Esophagus squamous epithelium (tissue), 5 donors: ENCODE data around the gene NR0B2. TPM values are rescaled to one million over a fixed set of nuclear protein-coding genes. Genes with fewer than 3 reads are reported as not detected.
"Not testable (repeated sequence)": the region's sequence is repeated elsewhere in the genome, so short reads cannot be mapped to it uniquely, and the experiment has no call there.

Experiments used
- DNase-seq: peaks from one replicate; lab custom pipeline; 2025; lab: John Stamatoyannopoulos, UW
- H3K27ac ChIP-seq, 4 donors: fragments of 200-600 bp; sonication (generic); one replicate each; pipeline ENCODE4 v1.5.1; 2016 to 2019; ENCODE audit warnings: mild to moderate bottlenecking in 1 of 4
- H3K27me3 ChIP-seq, 4 donors: fragments of 200-600 bp; sonication (generic); 1 replicate in 3 of 4; 2 replicates in 1 of 4; pipeline versions ENCODE4 v1.5.1 to v1.6.0; 2017 to 2021; ENCODE audit warnings: antibody characterized with exemption in 1 of 4
- H3K36me3 ChIP-seq, 3 donors: fragments of 200-600 bp; sonication (generic); one replicate each; pipeline ENCODE4 v1.5.1; 2016 to 2019
- H3K4me1 ChIP-seq, 3 donors: fragments of 200-600 bp; sonication (generic); one replicate each; pipeline ENCODE4 v1.5.1; 2017 to 2019
- H3K4me3 ChIP-seq, 4 donors: fragments of 200-600 bp; sonication (generic); 1 replicate in 3 of 4; 2 replicates in 1 of 4; pipeline ENCODE4 v1.5.1; 2016 to 2019; ENCODE audit warnings: mild to moderate bottlenecking in 2 of 4, moderate library complexity in 1 of 4
- H3K9me3 ChIP-seq, 3 donors: fragments of 200-600 bp; sonication (generic); one replicate each; pipeline ENCODE4 v1.5.1; 2016 to 2019
- CTCF ChIP-seq, 6 experiments: fragments of 450-650 bp in 4 of 6; fragments of 200-600 bp in 2 of 6; sonication (generic) in 2 of 6; IDR thresholded peaks; one replicate each; pipeline ENCODE4 v1.5.1; 2016 to 2019; ENCODE audit warnings: antibody characterized with exemption in 6 of 6, mild to moderate bottlenecking in 4 of 6, moderate library complexity in 4 of 6
- POLR2A ChIP-seq, 4 donors: fragments of 450-650 bp; IDR thresholded peaks; one replicate each; pipeline ENCODE4 v1.6.1; 2017; ENCODE audit warnings: antibody characterized with exemption in 4 of 4, mild to moderate bottlenecking in 4 of 4, moderate library complexity in 3 of 4
- WGBS, 2 donors: methylation state at CpG; one replicate each; pipeline ENCODE4 v1.1.5; 2018; 5-methylcytosine and 5-hydroxymethylcytosine counted together
- intact Hi-C: fragments of 100-400 bp; cut with DNase I; formaldehyde crosslinking; loops from one replicate; pipeline ENCODE4 v1.15.0; 2022
- total RNA-seq, 4 donors: library from RNA; depleted of rRNA; stranded (reverse); fragments of >200 nt; gene quantifications; one replicate each; pipeline ENCODE4 v1.1.0, GENCODE V29; 2016
- donor health status: DM: yes; HTN: yes; CAD: no.

Gene NR0B2
- total RNA-seq, 4 donors from 2014 or later: not detected

GRCh38 chr1:26951216-26951615 lies 37.4 kb upstream of the NR0B2 start:
- Histone ChIP-seq H3K27me3 (peaks cover 0 to 7% (median 0%) of the 10 kb centered on the region in 4 donors), H3K36me3 (peaks cover 7 to 81% (median 11%) of the 10 kb centered on the region in 3 donors), H3K4me3 (no peak overlapping the region), H3K27ac (no peak overlapping the region), H3K4me1 (no peaks in the 10 kb centered on the region), H3K9me3 (peaks cover 0 to 6% (median 0%) of the 10 kb centered on the region in 3 donors)
- WGBS, 2 donors: 91% methylated on average over 6 of the region's 14 CpGs; no CpG with 5 or more reads in 1 of the 2 donors
- intact Hi-C loops: no loop called here
- DNase-seq: no peak
- no peak for TF ChIP-seq POLR2A (IDR thresholded peaks at IDR 0.05)
- TF ChIP-seq CTCF (IDR thresholded peaks at IDR 0.05): no peak

GRCh38 chr1:26950602-26951001 lies 36.8 kb upstream of the NR0B2 start:
- Histone ChIP-seq H3K4me3 (no peak overlapping the region), H3K9me3 (peaks cover 0 to under 1% (median 0%) of the 10 kb centered on the region in 3 donors), H3K27ac (no peak overlapping the region), H3K36me3 (peaks cover 13 to 87% (median 17%) of the 10 kb centered on the region in 3 donors), H3K27me3 (peaks cover 0 to under 1% (median 0%) of the 10 kb centered on the region in 4 donors), H3K4me1 (no peaks in the 10 kb centered on the region)
- no peak for TF ChIP-seq CTCF (IDR thresholded peaks at IDR 0.05)
- no peak for TF ChIP-seq POLR2A (IDR thresholded peaks at IDR 0.05)
- 71 to 74% methylated on average over 4 to 7 of the region's 8 CpGs for WGBS, 2 donors
- DNase-seq: no peak
- intact Hi-C loops: no loop called here

- intact Hi-C loops: no loop called here
- Histone ChIP-seq H3K9me3 (no peaks in the 10 kb centered on the region), H3K36me3 (peaks cover 20 to 92% (median 23%) of the 10 kb centered on the region in 3 donors), H3K27ac (no peak overlapping the region), H3K4me1 (no peaks in the 10 kb centered on the region), H3K4me3 (no peak overlapping the region), H3K27me3 (no peaks in the 10 kb centered on the region)
- 30 to 60% methylated on average over 1 to 2 of the region's 3 CpGs for WGBS, 2 donors
- DNase-seq: no peak
- TF ChIP-seq CTCF (IDR thresholded peaks at IDR 0.05) (no peak), POLR2A (IDR thresholded peaks at IDR 0.05) (no peak)
Measured at GRCh38 chr1:26949926-26950319, 36.1 kb upstream of the NR0B2 start.

GRCh38 chr1:26949266-26949925 lies 35.6 kb upstream of the NR0B2 start:
- H3K36me3 ChIP-seq: peaks cover 25 to 94% (median 27%) of the 10 kb centered on the region in 3 donors
- H3K4me1 ChIP-seq: no peaks in the 10 kb centered on the region
- no peaks in the 10 kb centered on the region for H3K9me3 ChIP-seq
- H3K27ac ChIP-seq: no peak overlapping the region
- 100% methylated on average over 1 of the region's 1 CpG for WGBS, 2 donors
- intact Hi-C loops: no loop called here
- H3K27me3 ChIP-seq: no peaks in the 10 kb centered on the region
- no peak for TF ChIP-seq POLR2A (IDR thresholded peaks at IDR 0.05)
- no peak for TF ChIP-seq CTCF (IDR thresholded peaks at IDR 0.05)
- DNase-seq: no peak
- H3K4me3 ChIP-seq: no peak overlapping the region

GRCh38 chr1:26948725-26949057 lies 34.9 kb upstream of the NR0B2 start:
- H3K27ac ChIP-seq, H3K9me3 ChIP-seq, intact Hi-C loops, H3K27me3 ChIP-seq, DNase-seq, H3K4me3 ChIP-seq, H3K4me1 ChIP-seq: not testable (repeated sequence)
- H3K36me3 ChIP-seq: peaks cover 30 to 100% (median 30%) of the 10 kb centered on the region in 3 donors
- 92% methylated on average over 10 to 14 of the region's 16 CpGs for WGBS, 2 donors
